GM19455 (cell line): ENCODE data around the gene GRK3.
"Not testable (repeated sequence)": the region's sequence is repeated elsewhere in the genome, so short reads cannot be mapped to it uniquely, and the experiment has no call there.

Experiments
- ATAC-seq: cut with Tn5 transposase; IDR thresholded peaks from one replicate; pipeline ENCODE4 v1.9.1; 2021; ENCODE audit not compliant: unreplicated experiment

The GRK3 gene

GRCh38 chr22:25623851-25624250 lies 59.4 kb downstream of the GRK3 start:
- no peak for ATAC-seq

GRCh38 chr22:25624476-25624875 lies 60.0 kb downstream of the GRK3 start:
- no peak for ATAC-seq

GRCh38 chr22:25625747-25626623 lies 61.5 kb downstream of the GRK3 start:
- not testable (repeated sequence) for ATAC-seq

- ATAC-seq: no peak
These were observed 62.1 kb downstream of the GRK3 start for GRCh38 chr22:25626624-25626990.

- ATAC-seq: no peak
These were observed 62.9 kb downstream of the GRK3 start for GRCh38 chr22:25627271-25627852.

GRCh38 chr22:25628494-25628893 lies 64.0 kb downstream of the GRK3 start:
- ATAC-seq: no peak

- no peak for ATAC-seq
These were observed 65.1 kb downstream of the GRK3 start for GRCh38 chr22:25629613-25630012.

GRCh38 chr22:25630447-25630846 lies 66.0 kb downstream of the GRK3 start:
- ATAC-seq: no peak

GRCh38 chr22:25636323-25636722 lies 71.8 kb downstream of the GRK3 start:
- no peak for ATAC-seq

- no peak for ATAC-seq
These were observed 72.6 kb downstream of the GRK3 start for GRCh38 chr22:25637032-25637431.

GRCh38 chr22:25637672-25638071 lies 73.2 kb downstream of the GRK3 start:
- no peak for ATAC-seq

- no peak for ATAC-seq
These were observed 74.2 kb downstream of the GRK3 start for GRCh38 chr22:25638638-25639037.

- ATAC-seq: no peak
These were observed 77.2 kb downstream of the GRK3 start for GRCh38 chr22:25641650-25642049.

- ATAC-seq: no peak
These were observed 78.9 kb downstream of the GRK3 start for GRCh38 chr22:25643232-25644000.

- no peak for ATAC-seq
These were observed 79.6 kb downstream of the GRK3 start for GRCh38 chr22:25644122-25644521.

GRCh38 chr22:25645266-25645665 lies 80.8 kb downstream of the GRK3 start:
- ATAC-seq: no peak

GRCh38 chr22:25645964-25646363 lies 81.5 kb downstream of the GRK3 start:
- no peak for ATAC-seq

GRCh38 chr22:25650833-25651232 lies 86.4 kb downstream of the GRK3 start:
- ATAC-seq: no peak

GRCh38 chr22:25651332-25652085 lies 87.0 kb downstream of the GRK3 start:
- ATAC-seq: no peak

- ATAC-seq: no peak
These were observed 90.2 kb downstream of the GRK3 start for GRCh38 chr22:25654676-25655075.

- ATAC-seq: no peak
These were observed 91.0 kb downstream of the GRK3 start for GRCh38 chr22:25655371-25655935.
